ENCODE results near the gene FOXC1.

The FOXC1 gene

GRCh38 chr6:1629316-1629715, 19.6 kb downstream of the FOXC1 start:
- H3K4me3 Mint-ChIP-seq, result no peak overlapping the region
- peaks cover 15% of the 10 kb centered on the region for H3K4me1 Mint-ChIP-seq (ENCODE audit: low read depth)
- H3K36me3 Mint-ChIP-seq, result peaks cover 12% of the 10 kb centered on the region
- peaks cover 32% of the 10 kb centered on the region for H3K27me3 Mint-ChIP-seq
- no peaks in the 10 kb centered on the region for H3K9me3 Mint-ChIP-seq (ENCODE audit: low read depth)
- H3K27ac Mint-ChIP-seq, result no peak overlapping the region

- Mint-ChIP-seq H3K4me1 (ENCODE audit: low read depth) (peaks cover 12% of the 10 kb centered on the region), H3K9me3 (ENCODE audit: low read depth) (no peaks in the 10 kb centered on the region), H3K36me3 (peaks cover 14% of the 10 kb centered on the region), H3K4me3 (no peak overlapping the region), H3K27ac (no peak overlapping the region), H3K27me3 (peaks cover 29% of the 10 kb centered on the region)
These were observed 20.6 kb downstream of the FOXC1 start for GRCh38 chr6:1630212-1630770.

GRCh38 chr6:1630771-1631217, 21.1 kb downstream of the FOXC1 start:
- Mint-ChIP-seq H3K36me3 (peaks cover 11% of the 10 kb centered on the region), H3K27ac (no peak overlapping the region), H3K9me3 (ENCODE audit: low read depth) (no peaks in the 10 kb centered on the region), H3K4me1 (ENCODE audit: low read depth) (peaks cover 7% of the 10 kb centered on the region), H3K27me3 (peaks cover 25% of the 10 kb centered on the region), H3K4me3 (no peak overlapping the region)

- H3K4me3 Mint-ChIP-seq, result no peak overlapping the region
- H3K36me3 Mint-ChIP-seq, result peaks cover 11% of the 10 kb centered on the region
- no peaks in the 10 kb centered on the region for H3K9me3 Mint-ChIP-seq (ENCODE audit: low read depth)
- no peak overlapping the region for H3K27ac Mint-ChIP-seq
- H3K27me3 Mint-ChIP-seq, result peaks cover 25% of the 10 kb centered on the region
- H3K4me1 Mint-ChIP-seq (ENCODE audit: low read depth), result peaks cover 3% of the 10 kb centered on the region
These were observed 21.5 kb downstream of the FOXC1 start for GRCh38 chr6:1631251-1631650.

- peaks cover 9% of the 10 kb centered on the region for H3K27me3 Mint-ChIP-seq
- no peak overlapping the region for H3K4me3 Mint-ChIP-seq
- no peaks in the 10 kb centered on the region for H3K9me3 Mint-ChIP-seq (ENCODE audit: low read depth)
- H3K27ac Mint-ChIP-seq, result no peak overlapping the region
- peaks cover 11% of the 10 kb centered on the region for H3K36me3 Mint-ChIP-seq
- H3K4me1 Mint-ChIP-seq (ENCODE audit: low read depth), result no peaks in the 10 kb centered on the region
These were observed 23.8 kb downstream of the FOXC1 start for GRCh38 chr6:1633366-1634021.

- H3K4me3 Mint-ChIP-seq, result no peak overlapping the region
- no peak overlapping the region for H3K27ac Mint-ChIP-seq
- H3K27me3 Mint-ChIP-seq, result peaks cover 4% of the 10 kb centered on the region
- H3K36me3 Mint-ChIP-seq, result peaks cover 14% of the 10 kb centered on the region
- H3K4me1 Mint-ChIP-seq (ENCODE audit: low read depth), result no peaks in the 10 kb centered on the region
- no peaks in the 10 kb centered on the region for H3K9me3 Mint-ChIP-seq (ENCODE audit: low read depth)
These were observed 24.4 kb downstream of the FOXC1 start for GRCh38 chr6:1634081-1634480.

GRCh38 chr6:1635305-1636010, 25.7 kb downstream of the FOXC1 start:
- Mint-ChIP-seq H3K27ac (no peak overlapping the region), H3K36me3 (peaks cover 15% of the 10 kb centered on the region), H3K27me3 (peaks cover 2% of the 10 kb centered on the region), H3K4me3 (no peak overlapping the region), H3K4me1 (ENCODE audit: low read depth) (no peaks in the 10 kb centered on the region), H3K9me3 (ENCODE audit: low read depth) (no peaks in the 10 kb centered on the region)

- Mint-ChIP-seq H3K4me1 (ENCODE audit: low read depth) (no peaks in the 10 kb centered on the region), H3K36me3 (peaks cover 15% of the 10 kb centered on the region), H3K27ac (no peak overlapping the region), H3K4me3 (no peak overlapping the region), H3K9me3 (ENCODE audit: low read depth) (no peaks in the 10 kb centered on the region), H3K27me3 (peaks cover 2% of the 10 kb centered on the region)
These were observed 26.6 kb downstream of the FOXC1 start for GRCh38 chr6:1636272-1636825.

- Mint-ChIP-seq H3K27me3 (peaks cover 2% of the 10 kb centered on the region), H3K27ac (no peak overlapping the region), H3K4me1 (ENCODE audit: low read depth) (no peaks in the 10 kb centered on the region)
These were observed 27.5 kb downstream of the FOXC1 start for GRCh38 chr6:1636971-1637871.

GRCh38 chr6:1639430-1639829, 29.7 kb downstream of the FOXC1 start:
- Mint-ChIP-seq H3K4me3 (no peak overlapping the region), H3K9me3 (ENCODE audit: low read depth) (no peaks in the 10 kb centered on the region), H3K27ac (no peak overlapping the region), H3K36me3 (peaks cover 14% of the 10 kb centered on the region), H3K4me1 (ENCODE audit: low read depth) (no peaks in the 10 kb centered on the region), H3K27me3 (no peaks in the 10 kb centered on the region)

More at GRCh38 chr6:1636971-1637871, 27.5 kb downstream of the FOXC1 start:
- H3K36me3 Mint-ChIP-seq, result peaks cover 16% of the 10 kb centered on the region
- no peaks in the 10 kb centered on the region for H3K9me3 Mint-ChIP-seq (ENCODE audit: low read depth)
- no peak overlapping the region for H3K4me3 Mint-ChIP-seq

- Mint-ChIP-seq H3K27ac (no peak overlapping the region), H3K9me3 (ENCODE audit: low read depth) (no peaks in the 10 kb centered on the region), H3K4me3 (no peak overlapping the region), H3K36me3 (peaks cover 11% of the 10 kb centered on the region), H3K27me3 (no peaks in the 10 kb centered on the region), H3K4me1 (ENCODE audit: low read depth) (no peaks in the 10 kb centered on the region)
These were observed 30.8 kb downstream of the FOXC1 start for GRCh38 chr6:1640476-1640875.

GRCh38 chr6:1641343-1641885, 31.7 kb downstream of the FOXC1 start:
- Mint-ChIP-seq H3K9me3 (ENCODE audit: low read depth) (no peaks in the 10 kb centered on the region), H3K4me1 (ENCODE audit: low read depth) (no peaks in the 10 kb centered on the region), H3K27me3 (no peaks in the 10 kb centered on the region), H3K4me3 (no peak overlapping the region), H3K36me3 (peaks cover 11% of the 10 kb centered on the region), H3K27ac (no peak overlapping the region)

GRCh38 chr6:1643111-1643510, 33.4 kb downstream of the FOXC1 start:
- no peaks in the 10 kb centered on the region for H3K4me1 Mint-ChIP-seq (ENCODE audit: low read depth)
- no peak overlapping the region for H3K4me3 Mint-ChIP-seq
- H3K36me3 Mint-ChIP-seq, result peaks cover 12% of the 10 kb centered on the region
- H3K27me3 Mint-ChIP-seq, result no peaks in the 10 kb centered on the region
- H3K27ac Mint-ChIP-seq, result no peak overlapping the region
- no peaks in the 10 kb centered on the region for H3K9me3 Mint-ChIP-seq (ENCODE audit: low read depth)

- Mint-ChIP-seq H3K4me3 (no peak overlapping the region), H3K27me3 (no peaks in the 10 kb centered on the region), H3K4me1 (ENCODE audit: low read depth) (no peaks in the 10 kb centered on the region), H3K27ac (no peak overlapping the region), H3K36me3 (peaks cover 12% of the 10 kb centered on the region), H3K9me3 (ENCODE audit: low read depth) (no peaks in the 10 kb centered on the region)
These were observed 34.2 kb downstream of the FOXC1 start for GRCh38 chr6:1643830-1644445.
